Upper lobe of right lung (tissue), 1 donor: ENCODE results near the gene FHAD1. TPM values are rescaled to one million over a fixed set of nuclear protein-coding genes. Genes with fewer than 3 reads are reported as not detected.

Experiments used
- ATAC-seq: fragments of 200-7000 bp; cut with Tn5 transposase; one replicate; pipeline ENCODE4 v1.9.1; 2020; ENCODE audit warnings: mild to moderate bottlenecking, moderate library complexity
- DNase-seq: peaks from one replicate; pipeline ENCODE4 v3.0.0-alpha.2; 2020
- H3K27ac ChIP-seq: fragments of 200-600 bp; one replicate; pipeline ENCODE4 v1.8.0; 2022
- H3K27me3 ChIP-seq: fragments of 200-600 bp; one replicate; pipeline ENCODE4 v1.8.0; 2022; ENCODE audit warnings: mild to moderate bottlenecking
- H3K36me3 ChIP-seq: fragments of 200-600 bp; one replicate; pipeline ENCODE4 v1.8.0; 2022
- H3K4me1 ChIP-seq: fragments of 200-600 bp; one replicate; pipeline ENCODE4 v1.8.0; 2022
- H3K4me3 ChIP-seq: fragments of 200-600 bp; one replicate; pipeline ENCODE4 v1.8.0; 2022; ENCODE audit warnings: mild to moderate bottlenecking
- H3K9me3 ChIP-seq: fragments of 200-600 bp; one replicate; pipeline ENCODE4 v1.8.0; 2022
- intact Hi-C: fragments of 100-400 bp; cut with DNase I; formaldehyde crosslinking; loops from one replicate; pipeline ENCODE4 v1.11.0; 2022
- total RNA-seq: library from RNA; stranded (reverse); fragmentation: NEBNext Ultra II Directional; extraction: Animal tissue kit (Norgen Biotek cat#: 25700); gene quantifications from one replicate; pipeline ENCODE4 v1.2.1, GENCODE V29; 2021
- TF ChIP-seq, protein P1 (sequence below): fragments of 200-600 bp; IDR thresholded peaks from one replicate; pipeline ENCODE4 v1.8.0; 2022; ENCODE audit warnings: antibody characterized with exemption
- donor health status: DM: no; HTN: yes; CAD: no; lungs with severe emphysema.

The FHAD1 gene
- total RNA-seq, 1 donor from 2014 or later: 2.4 TPM

DNA sequence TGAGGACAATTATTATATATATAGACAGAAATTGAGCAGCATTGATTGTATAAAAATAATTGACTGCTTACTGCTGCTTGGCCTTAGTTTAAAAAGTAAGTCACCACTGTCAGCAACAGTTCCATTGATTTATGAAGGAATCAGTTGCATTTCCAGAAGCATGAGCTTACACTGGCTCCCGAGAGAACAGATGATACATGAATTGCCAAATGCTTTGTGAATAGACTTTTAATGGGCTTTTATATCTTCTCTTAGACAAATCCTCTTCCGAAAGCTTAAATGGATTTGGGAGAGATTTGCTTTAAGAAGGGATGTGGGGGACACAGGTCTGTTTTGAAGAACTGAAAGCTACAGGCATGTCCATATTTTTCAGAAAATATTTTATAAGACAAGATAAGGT lies 7.5 kb downstream of the FHAD1 start:
- ATAC-seq (no peak), DNase-seq (no peak)
- intact Hi-C loops: no loop called here
- TF ChIP-seq, protein P1, sequence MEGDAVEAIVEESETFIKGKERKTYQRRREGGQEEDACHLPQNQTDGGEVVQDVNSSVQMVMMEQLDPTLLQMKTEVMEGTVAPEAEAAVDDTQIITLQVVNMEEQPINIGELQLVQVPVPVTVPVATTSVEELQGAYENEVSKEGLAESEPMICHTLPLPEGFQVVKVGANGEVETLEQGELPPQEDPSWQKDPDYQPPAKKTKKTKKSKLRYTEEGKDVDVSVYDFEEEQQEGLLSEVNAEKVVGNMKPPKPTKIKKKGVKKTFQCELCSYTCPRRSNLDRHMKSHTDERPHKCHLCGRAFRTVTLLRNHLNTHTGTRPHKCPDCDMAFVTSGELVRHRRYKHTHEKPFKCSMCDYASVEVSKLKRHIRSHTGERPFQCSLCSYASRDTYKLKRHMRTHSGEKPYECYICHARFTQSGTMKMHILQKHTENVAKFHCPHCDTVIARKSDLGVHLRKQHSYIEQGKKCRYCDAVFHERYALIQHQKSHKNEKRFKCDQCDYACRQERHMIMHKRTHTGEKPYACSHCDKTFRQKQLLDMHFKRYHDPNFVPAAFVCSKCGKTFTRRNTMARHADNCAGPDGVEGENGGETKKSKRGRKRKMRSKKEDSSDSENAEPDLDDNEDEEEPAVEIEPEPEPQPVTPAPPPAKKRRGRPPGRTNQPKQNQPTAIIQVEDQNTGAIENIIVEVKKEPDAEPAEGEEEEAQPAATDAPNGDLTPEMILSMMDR: no peak
- H3K27ac ChIP-seq: no peak overlapping the region
- no peaks in the 10 kb centered on the region for H3K27me3 ChIP-seq
- no peaks in the 10 kb centered on the region for H3K36me3 ChIP-seq
- H3K9me3 ChIP-seq: no peaks in the 10 kb centered on the region
- H3K4me1 ChIP-seq: peaks cover 17% of the 10 kb centered on the region
- H3K4me3 ChIP-seq: no peak overlapping the region

DNA sequence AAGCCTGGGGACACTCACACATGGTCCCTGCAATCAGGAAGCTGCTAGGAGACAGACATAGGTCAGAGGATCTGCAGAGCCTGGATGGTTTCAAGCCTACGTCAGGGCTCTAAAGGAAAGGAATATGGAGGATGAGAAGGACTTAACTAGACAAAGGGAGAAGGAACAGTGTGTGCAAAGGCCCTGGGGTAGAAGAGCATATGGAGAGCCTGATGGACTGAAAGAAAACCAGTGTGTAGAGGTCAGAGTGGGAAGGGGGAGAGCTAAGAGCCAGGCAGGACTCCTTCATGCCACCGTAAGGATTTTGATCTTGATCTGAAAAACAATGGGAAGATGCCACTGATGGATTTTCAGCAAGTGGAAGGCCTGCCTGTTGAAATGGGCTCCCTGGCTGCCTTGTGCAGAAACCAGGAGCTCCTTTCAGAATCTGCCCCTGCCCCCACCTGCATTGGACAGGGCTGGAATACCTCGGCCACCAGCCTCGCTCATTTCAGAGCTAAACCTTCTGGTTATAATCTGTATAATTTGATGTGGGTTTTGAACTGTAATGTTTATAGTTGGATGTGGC lies 8.6 kb downstream of the FHAD1 start:
- H3K4me3 ChIP-seq: no peak overlapping the region
- TF ChIP-seq, protein P1: no peak
- H3K36me3 ChIP-seq: no peaks in the 10 kb centered on the region
- H3K9me3 ChIP-seq: no peaks in the 10 kb centered on the region
- peak; percentile 8 for DNase-seq
- no peaks in the 10 kb centered on the region for H3K27me3 ChIP-seq
- intact Hi-C loops: no loop called here
- ATAC-seq: no peak
- H3K4me1 ChIP-seq: peaks cover 28% of the 10 kb centered on the region
- no peak overlapping the region for H3K27ac ChIP-seq

DNA sequence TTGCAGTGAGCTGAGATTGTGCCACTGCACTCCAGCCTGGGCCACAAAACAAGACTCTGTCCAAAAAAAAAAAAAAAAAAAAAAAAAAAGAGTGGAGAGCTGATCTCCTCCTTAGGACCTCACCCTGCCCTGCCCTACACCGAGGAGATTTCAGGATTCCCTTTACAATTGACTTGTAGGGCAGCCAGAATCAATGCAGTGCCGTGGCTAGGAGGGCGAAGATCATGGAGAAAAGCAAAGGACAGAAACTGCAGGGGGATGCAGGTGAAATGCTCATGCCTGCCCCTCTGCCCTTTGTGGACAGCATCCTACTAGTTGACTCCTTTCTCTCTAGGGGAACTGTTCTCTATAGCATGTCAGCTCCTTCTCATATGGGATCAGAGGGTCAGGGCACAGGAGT lies 9.6 kb downstream of the FHAD1 start:
- Histone ChIP-seq H3K27ac (no peak overlapping the region), H3K36me3 (no peaks in the 10 kb centered on the region), H3K9me3 (no peaks in the 10 kb centered on the region), H3K4me1 (peaks cover 35% of the 10 kb centered on the region), H3K4me3 (no peak overlapping the region), H3K27me3 (no peaks in the 10 kb centered on the region)
- ATAC-seq (no peak), DNase-seq (no peak)
- intact Hi-C loops: no loop called here
- TF ChIP-seq, protein P1: no peak

DNA sequence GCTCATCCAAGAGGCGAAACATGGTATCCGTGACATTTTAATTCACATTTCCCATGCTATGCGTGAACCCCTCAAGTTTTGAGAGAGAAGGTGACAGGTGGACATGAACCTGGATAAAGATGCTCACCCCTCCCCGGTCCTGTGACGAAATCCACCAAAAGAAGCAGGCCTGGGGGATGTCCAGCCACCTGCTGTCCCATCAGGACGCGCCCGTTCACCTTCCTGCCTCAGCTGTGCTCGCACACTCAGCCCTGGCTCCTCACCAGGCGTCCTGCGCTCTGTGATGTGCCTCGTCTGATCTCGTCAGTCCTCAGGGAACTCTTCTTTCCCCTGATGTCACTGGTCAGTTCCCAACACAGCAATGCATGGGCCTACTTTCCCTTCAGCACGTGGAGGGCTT lies 10.3 kb downstream of the FHAD1 start:
- H3K36me3 ChIP-seq: no peaks in the 10 kb centered on the region
- no peaks in the 10 kb centered on the region for H3K9me3 ChIP-seq
- DNase-seq (peak; percentile 48), ATAC-seq (no peak)
- H3K27me3 ChIP-seq: no peaks in the 10 kb centered on the region
- no peak overlapping the region for H3K4me3 ChIP-seq
- H3K4me1 ChIP-seq: peaks cover 42% of the 10 kb centered on the region
- H3K27ac ChIP-seq: no peak overlapping the region
- TF ChIP-seq, protein P1: no peak
- intact Hi-C loops: no loop called here

DNA sequence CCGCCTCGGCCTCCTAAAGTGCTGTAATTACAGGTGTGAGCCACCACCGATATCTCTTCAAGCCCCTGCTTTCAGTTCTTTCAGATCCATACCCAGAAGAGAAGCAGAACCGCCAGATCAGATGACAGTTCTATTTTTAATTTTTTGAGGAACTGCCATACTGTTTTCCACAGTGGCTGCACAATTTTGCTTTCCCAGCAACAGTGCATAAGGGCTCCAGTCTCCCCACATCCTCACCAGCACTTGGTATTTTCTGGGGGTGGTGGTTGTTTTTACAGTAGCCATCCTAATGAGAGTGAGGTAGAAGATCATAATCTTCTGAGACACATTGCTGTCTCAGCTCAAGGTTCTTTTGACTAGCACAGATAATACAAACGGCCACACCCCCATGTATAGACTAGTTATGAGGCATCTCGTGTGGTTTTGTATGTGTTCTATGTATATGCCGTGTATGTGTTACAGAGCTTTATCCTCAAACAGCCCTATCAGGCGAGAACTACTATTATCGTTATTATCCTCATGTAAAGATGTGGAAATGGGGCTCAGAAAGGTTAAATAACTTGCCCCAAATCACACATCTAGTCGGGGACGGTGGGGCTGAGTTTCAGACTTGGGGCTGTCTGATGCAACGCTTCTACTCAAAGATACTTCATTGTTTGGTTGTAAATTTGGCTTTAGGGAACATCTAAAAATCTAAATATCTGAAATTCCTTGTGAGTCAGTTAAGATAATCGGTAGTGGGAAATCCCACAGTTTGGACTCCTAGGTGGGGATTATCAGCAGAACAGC lies 12.0 kb downstream of the FHAD1 start:
- DNase-seq: peak; percentile 13
- peak; percentile 37 for ATAC-seq
- intact Hi-C loops: no loop called here

More for the DNA sequence above, 12.0 kb downstream of the FHAD1 start:
- no peaks in the 10 kb centered on the region for H3K9me3 ChIP-seq
- no peaks in the 10 kb centered on the region for H3K27me3 ChIP-seq
- no peaks in the 10 kb centered on the region for H3K36me3 ChIP-seq
- TF ChIP-seq, protein P1: no peak
- H3K4me3 ChIP-seq: no peak overlapping the region
- H3K4me1 ChIP-seq: peaks cover 45% of the 10 kb centered on the region
- peak overlapping the region; percentile 70 for H3K27ac ChIP-seq
